ENCODE measurements around the gene PI4K2A. TPM values are rescaled to one million over a fixed set of nuclear protein-coding genes. Genes with fewer than 3 reads are reported as not detected.

Gene PI4K2A
- total and polyA plus RNA-seq, 2 of the 13 experiments (the other 11 are each of a cell fraction or from before 2014, with no cell fraction given): 10.9 to 14.3 TPM

DNA sequence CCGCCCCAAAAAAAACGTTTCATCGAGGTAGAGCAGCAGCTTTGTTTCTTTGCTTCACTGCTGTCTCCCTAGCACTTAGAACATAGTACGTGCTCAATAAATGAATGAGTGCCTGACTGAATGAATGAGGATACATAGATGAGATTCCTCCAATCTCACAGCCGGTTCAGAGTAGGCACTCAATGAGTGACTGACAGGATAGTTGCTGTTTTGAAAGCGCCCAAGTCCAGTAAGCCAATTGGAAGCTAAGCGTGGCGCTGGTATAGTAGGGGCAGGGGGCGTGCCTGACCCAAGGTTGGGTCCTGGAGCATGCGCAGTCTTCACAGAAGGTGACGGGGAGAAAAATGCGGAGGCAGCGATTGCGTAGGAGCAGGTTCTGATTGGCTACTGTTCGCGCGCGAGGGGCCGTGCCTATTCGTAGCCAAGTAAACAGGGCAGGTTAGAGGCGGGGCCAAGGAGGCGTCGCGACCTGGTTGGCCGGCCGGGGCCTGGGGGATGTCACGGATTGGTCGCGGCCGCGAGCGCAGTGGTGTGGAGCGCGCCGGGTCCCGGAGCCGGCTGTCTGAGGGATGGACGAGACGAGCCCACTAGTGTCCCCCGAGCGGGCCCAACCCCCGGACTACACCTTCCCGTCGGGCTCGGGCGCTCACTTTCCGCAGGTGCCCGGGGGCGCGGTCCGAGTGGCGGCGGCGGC, at the start of gene PI4K2A (continued):
- TF ChIP-seq ASH2L (IDR thresholded peaks at IDR 0.05; ENCODE audit: insufficient read length, low read depth, low read length) (peak; percentile 82), SMAD9 (CRISPR knock-in tag; IDR thresholded peaks at IDR 0.05) (no peak), CHD4 (IDR thresholded peaks at IDR 0.05; ENCODE audit: borderline replicate concordance, low read length) (peak; percentile 46; the same call in 1 of the 2 replicates), HNRNPK (IDR thresholded peaks at IDR 0.05; ENCODE audit: low read depth, low read length, poor library complexity, severe bottlenecking) (no peak), ZNF274 (CRISPR knock-in tag; IDR thresholded peaks at IDR 0.05) (0 out of 2 replicates have a peak, but pooled peaks have one; percentile 51), ZNF546 (CRISPR knock-in tag; conservative IDR thresholded peaks at IDR 0.05) (no peak), ZNF768 (CRISPR knock-in tag; IDR thresholded peaks at IDR 0.05) (no peak)
- TF ChIP-seq, protein P1, sequence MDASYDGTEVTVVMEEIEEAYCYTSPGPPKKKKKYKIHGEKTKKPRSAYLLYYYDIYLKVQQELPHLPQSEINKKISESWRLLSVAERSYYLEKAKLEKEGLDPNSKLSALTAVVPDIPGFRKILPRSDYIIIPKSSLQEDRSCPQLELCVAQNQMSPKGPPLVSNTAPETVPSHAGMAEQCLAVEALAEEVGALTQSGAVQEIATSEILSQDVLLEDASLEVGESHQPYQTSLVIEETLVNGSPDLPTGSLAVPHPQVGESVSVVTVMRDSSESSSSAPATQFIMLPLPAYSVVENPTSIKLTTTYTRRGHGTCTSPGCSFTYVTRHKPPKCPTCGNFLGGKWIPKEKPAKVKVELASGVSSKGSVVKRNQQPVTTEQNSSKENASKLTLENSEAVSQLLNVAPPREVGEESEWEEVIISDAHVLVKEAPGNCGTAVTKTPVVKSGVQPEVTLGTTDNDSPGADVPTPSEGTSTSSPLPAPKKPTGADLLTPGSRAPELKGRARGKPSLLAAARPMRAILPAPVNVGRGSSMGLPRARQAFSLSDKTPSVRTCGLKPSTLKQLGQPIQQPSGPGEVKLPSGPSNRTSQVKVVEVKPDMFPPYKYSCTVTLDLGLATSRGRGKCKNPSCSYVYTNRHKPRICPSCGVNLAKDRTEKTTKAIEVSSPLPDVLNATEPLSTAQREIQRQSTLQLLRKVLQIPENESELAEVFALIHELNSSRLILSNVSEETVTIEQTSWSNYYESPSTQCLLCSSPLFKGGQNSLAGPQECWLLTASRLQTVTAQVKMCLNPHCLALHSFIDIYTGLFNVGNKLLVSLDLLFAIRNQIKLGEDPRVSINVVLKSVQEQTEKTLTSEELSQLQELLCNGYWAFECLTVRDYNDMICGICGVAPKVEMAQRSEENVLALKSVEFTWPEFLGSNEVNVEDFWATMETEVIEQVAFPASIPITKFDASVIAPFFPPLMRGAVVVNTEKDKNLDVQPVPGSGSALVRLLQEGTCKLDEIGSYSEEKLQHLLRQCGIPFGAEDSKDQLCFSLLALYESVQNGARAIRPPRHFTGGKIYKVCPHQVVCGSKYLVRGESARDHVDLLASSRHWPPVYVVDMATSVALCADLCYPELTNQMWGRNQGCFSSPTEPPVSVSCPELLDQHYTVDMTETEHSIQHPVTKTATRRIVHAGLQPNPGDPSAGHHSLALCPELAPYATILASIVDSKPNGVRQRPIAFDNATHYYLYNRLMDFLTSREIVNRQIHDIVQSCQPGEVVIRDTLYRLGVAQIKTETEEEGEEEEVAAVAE (CRISPR knock-in tag; IDR thresholded peaks at IDR 0.05; ENCODE audit: borderline replicate concordance): peak; percentile 90
- TF ChIP-seq, protein P2, sequence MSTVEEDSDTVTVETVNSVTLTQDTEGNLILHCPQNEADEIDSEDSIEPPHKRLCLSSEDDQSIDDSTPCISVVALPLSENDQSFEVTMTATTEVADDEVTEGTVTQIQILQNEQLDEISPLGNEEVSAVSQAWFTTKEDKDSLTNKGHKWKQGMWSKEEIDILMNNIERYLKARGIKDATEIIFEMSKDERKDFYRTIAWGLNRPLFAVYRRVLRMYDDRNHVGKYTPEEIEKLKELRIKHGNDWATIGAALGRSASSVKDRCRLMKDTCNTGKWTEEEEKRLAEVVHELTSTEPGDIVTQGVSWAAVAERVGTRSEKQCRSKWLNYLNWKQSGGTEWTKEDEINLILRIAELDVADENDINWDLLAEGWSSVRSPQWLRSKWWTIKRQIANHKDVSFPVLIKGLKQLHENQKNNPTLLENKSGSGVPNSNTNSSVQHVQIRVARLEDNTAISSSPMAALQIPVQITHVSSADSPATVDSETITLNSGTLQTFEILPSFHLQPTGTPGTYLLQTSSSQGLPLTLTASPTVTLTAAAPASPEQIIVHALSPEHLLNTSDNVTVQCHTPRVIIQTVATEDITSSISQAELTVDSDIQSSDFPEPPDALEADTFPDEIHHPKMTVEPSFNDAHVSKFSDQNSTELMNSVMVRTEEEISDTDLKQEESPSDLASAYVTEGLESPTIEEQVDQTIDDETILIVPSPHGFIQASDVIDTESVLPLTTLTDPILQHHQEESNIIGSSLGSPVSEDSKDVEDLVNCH (CRISPR knock-in tag; IDR thresholded peaks at IDR 0.05): no peak
- TF ChIP-seq, protein P3, sequence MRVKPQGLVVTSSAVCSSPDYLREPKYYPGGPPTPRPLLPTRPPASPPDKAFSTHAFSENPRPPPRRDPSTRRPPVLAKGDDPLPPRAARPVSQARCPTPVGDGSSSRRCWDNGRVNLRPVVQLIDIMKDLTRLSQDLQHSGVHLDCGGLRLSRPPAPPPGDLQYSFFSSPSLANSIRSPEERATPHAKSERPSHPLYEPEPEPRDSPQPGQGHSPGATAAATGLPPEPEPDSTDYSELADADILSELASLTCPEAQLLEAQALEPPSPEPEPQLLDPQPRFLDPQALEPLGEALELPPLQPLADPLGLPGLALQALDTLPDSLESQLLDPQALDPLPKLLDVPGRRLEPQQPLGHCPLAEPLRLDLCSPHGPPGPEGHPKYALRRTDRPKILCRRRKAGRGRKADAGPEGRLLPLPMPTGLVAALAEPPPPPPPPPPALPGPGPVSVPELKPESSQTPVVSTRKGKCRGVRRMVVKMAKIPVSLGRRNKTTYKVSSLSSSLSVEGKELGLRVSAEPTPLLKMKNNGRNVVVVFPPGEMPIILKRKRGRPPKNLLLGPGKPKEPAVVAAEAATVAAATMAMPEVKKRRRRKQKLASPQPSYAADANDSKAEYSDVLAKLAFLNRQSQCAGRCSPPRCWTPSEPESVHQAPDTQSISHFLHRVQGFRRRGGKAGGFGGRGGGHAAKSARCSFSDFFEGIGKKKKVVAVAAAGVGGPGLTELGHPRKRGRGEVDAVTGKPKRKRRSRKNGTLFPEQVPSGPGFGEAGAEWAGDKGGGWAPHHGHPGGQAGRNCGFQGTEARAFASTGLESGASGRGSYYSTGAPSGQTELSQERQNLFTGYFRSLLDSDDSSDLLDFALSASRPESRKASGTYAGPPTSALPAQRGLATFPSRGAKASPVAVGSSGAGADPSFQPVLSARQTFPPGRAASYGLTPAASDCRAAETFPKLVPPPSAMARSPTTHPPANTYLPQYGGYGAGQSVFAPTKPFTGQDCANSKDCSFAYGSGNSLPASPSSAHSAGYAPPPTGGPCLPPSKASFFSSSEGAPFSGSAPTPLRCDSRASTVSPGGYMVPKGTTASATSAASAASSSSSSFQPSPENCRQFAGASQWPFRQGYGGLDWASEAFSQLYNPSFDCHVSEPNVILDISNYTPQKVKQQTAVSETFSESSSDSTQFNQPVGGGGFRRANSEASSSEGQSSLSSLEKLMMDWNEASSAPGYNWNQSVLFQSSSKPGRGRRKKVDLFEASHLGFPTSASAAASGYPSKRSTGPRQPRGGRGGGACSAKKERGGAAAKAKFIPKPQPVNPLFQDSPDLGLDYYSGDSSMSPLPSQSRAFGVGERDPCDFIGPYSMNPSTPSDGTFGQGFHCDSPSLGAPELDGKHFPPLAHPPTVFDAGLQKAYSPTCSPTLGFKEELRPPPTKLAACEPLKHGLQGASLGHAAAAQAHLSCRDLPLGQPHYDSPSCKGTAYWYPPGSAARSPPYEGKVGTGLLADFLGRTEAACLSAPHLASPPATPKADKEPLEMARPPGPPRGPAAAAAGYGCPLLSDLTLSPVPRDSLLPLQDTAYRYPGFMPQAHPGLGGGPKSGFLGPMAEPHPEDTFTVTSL (CRISPR knock-in tag; IDR thresholded peaks at IDR 0.05; ENCODE audit: borderline replicate concordance): no peak
- TF ChIP-seq, protein P4, sequence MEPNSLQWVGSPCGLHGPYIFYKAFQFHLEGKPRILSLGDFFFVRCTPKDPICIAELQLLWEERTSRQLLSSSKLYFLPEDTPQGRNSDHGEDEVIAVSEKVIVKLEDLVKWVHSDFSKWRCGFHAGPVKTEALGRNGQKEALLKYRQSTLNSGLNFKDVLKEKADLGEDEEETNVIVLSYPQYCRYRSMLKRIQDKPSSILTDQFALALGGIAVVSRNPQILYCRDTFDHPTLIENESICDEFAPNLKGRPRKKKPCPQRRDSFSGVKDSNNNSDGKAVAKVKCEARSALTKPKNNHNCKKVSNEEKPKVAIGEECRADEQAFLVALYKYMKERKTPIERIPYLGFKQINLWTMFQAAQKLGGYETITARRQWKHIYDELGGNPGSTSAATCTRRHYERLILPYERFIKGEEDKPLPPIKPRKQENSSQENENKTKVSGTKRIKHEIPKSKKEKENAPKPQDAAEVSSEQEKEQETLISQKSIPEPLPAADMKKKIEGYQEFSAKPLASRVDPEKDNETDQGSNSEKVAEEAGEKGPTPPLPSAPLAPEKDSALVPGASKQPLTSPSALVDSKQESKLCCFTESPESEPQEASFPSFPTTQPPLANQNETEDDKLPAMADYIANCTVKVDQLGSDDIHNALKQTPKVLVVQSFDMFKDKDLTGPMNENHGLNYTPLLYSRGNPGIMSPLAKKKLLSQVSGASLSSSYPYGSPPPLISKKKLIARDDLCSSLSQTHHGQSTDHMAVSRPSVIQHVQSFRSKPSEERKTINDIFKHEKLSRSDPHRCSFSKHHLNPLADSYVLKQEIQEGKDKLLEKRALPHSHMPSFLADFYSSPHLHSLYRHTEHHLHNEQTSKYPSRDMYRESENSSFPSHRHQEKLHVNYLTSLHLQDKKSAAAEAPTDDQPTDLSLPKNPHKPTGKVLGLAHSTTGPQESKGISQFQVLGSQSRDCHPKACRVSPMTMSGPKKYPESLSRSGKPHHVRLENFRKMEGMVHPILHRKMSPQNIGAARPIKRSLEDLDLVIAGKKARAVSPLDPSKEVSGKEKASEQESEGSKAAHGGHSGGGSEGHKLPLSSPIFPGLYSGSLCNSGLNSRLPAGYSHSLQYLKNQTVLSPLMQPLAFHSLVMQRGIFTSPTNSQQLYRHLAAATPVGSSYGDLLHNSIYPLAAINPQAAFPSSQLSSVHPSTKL (CRISPR knock-in tag; IDR thresholded peaks at IDR 0.05): peak; percentile 15; the same call in 1 of the 2 replicates
